K562 (cell line): ENCODE data around the gene PRM3. TPM values are rescaled to one million over a fixed set of nuclear protein-coding genes. Genes with fewer than 3 reads are reported as not detected.
A peak's percentile ranks its signal among the peaks of the same experiment; 100 is the strongest.

ENCODE experiments used
- C11orf30 ChIP-seq: fragments of 450-650 bp; IDR thresholded peaks from 2 replicates; pipeline ENCODE4 v1.6.1; 2016; ENCODE audit warnings: low read depth, mild to moderate bottlenecking
- CREB5 ChIP-seq: fragments of 250-450 bp; sonication (Bioruptor Pico); IDR thresholded peaks from 2 replicates; pipeline ENCODE4 v1.5.0; 2020; ENCODE audit warnings: mild to moderate bottlenecking
- CUX1 ChIP-seq: fragments of 200-800 bp; sonication (Bioruptor generic); IDR thresholded peaks from 2 replicates; pipeline ENCODE4 v1.6.1; 2016; ENCODE audit warnings: missing genetic modification characterization, missing compliant biosample characterization
- ETS1 ChIP-seq: conservative IDR thresholded peaks from 2 replicates; pipeline ENCODE4 v1.6.1; 2011; ENCODE audit warnings: low read depth, mild to moderate bottlenecking, low read length; ENCODE audit not compliant: control insufficient read depth
- FOXP1 ChIP-seq: sonication (generic); formaldehyde crosslinking; IDR thresholded peaks from 2 replicates; pipeline ENCODE4 v1.8.0; 2022; ENCODE audit warnings: mild to moderate bottlenecking, missing genetic modification reagents
- GABPB1 ChIP-seq: sonication (generic); formaldehyde crosslinking; IDR thresholded peaks from 2 replicates; pipeline ENCODE4 v1.8.0; 2022; ENCODE audit warnings: mild to moderate bottlenecking, missing genetic modification reagents
- KLF13 ChIP-seq: fragments of 450-650 bp; IDR thresholded peaks from 2 replicates; pipeline ENCODE4 v1.6.1; 2016; ENCODE audit warnings: missing genetic modification characterization, low read depth, mild to moderate bottlenecking, missing compliant biosample characterization, moderate library complexity, borderline replicate concordance
- MAFG ChIP-seq: fragments of 450-650 bp; conservative IDR thresholded peaks from 2 replicates; pipeline ENCODE4 v1.6.1; 2016; ENCODE audit warnings: missing genetic modification characterization, missing compliant biosample characterization
- MTF1 ChIP-seq: fragments of 250-450 bp; sonication (Bioruptor Pico); IDR thresholded peaks from 2 replicates; pipeline ENCODE4 v1.9.0; 2021; ENCODE audit warnings: moderate library complexity, mild to moderate bottlenecking, inconsistent platforms, borderline replicate concordance
- NR3C1 ChIP-seq: sonication (generic); formaldehyde crosslinking; IDR thresholded peaks from 2 replicates; pipeline ENCODE4 v1.8.1; 2022; ENCODE audit warnings: missing genetic modification reagents
- PHB2 ChIP-seq: fragments of 450-650 bp; IDR thresholded peaks from 2 replicates; pipeline ENCODE4 v1.6.1; 2017; ENCODE audit warnings: low read depth
- RBM39 ChIP-seq: fragments of 200-400 bp; formaldehyde crosslinking; optimal IDR thresholded peaks from 2 replicates; pipeline ENCODE3; 2018; ENCODE audit warnings: low read depth, low read length
- SIRT6 ChIP-seq: IDR thresholded peaks from one replicate; pipeline ENCODE4 v1.6.1; 2012; ENCODE audit warnings: low read depth, mild to moderate bottlenecking, control low read depth, inconsistent platforms, low read length, moderate library complexity
- SNRNP70 ChIP-seq: fragments of 200-400 bp; formaldehyde crosslinking; optimal IDR thresholded peaks from 2 replicates; pipeline ENCODE3; 2017; ENCODE audit warnings: low read depth, low read length
- TAF7 ChIP-seq: fragments of 450-650 bp; IDR thresholded peaks from 2 replicates; pipeline ENCODE4 v1.6.1; 2016; ENCODE audit warnings: missing genetic modification characterization, missing compliant biosample characterization
- UBTF ChIP-seq, 2 experiments: IDR thresholded peaks; 2 replicates each; pipeline ENCODE4 v1.6.1; 2012; ENCODE audit warnings: improper control_type of control experiment in 2 of 2, low read depth in 2 of 2, low read length in 2 of 2, borderline replicate concordance in 1 of 2
- ZNF212 ChIP-seq: fragments of 450-650 bp; formaldehyde crosslinking; IDR thresholded peaks from 2 replicates; pipeline ENCODE4 v1.4.0; 2020; ENCODE audit warnings: mild to moderate bottlenecking
- polyA plus RNA-seq, 8 experiments: library from polyadenylated mRNA; depleted of rRNA in 4 of 8; stranded (reverse) in 5 of 8; unstranded in 3 of 8; fragments of >200 nt; fragmentation: Nextera tagmentation in 2 of 8; fragmentation: Illumina TruSeq in 1 of 8; extraction: Ambion mirVana in 2 of 8; extraction: Trizol in 1 of 8; gene quantifications; 2 replicates each; pipeline versions ENCODE4 v1.2.1 to v1.2.3, GENCODE V29; 2011 to 2014; ENCODE audit warnings: inconsistent platforms in 1 of 8, missing spikeins in 1 of 8
- total RNA-seq, 7 experiments: library from RNA; depleted of rRNA in 6 of 7; stranded (reverse); fragments of >200 nt in 6 of 7; fragmentation: Illumina TruSeq in 2 of 7; extraction: Trizol in 2 of 7; gene quantifications; 2 replicates each; pipeline versions ENCODE4 v1.2.1 to v1.2.3, GENCODE V29; 2011 to 2021; ENCODE audit warnings: low replicate concordance in 1 of 7

PRM3 gene
- total and polyA plus RNA-seq, 9 of the 15 experiments (the other 6 are each of a cell fraction or from before 2014, with no cell fraction given): not detected

- peak; percentile 74; the same call in 1 of the 2 replicates for TF ChIP-seq CUX1
- no peak for TF ChIP-seq TAF7
- no peak for TF ChIP-seq SNRNP70
- peak; percentile 71 for TF ChIP-seq GABPB1
- no peak for TF ChIP-seq ZNF212
- peak; percentile 44 to 74; a peak in 2 of 4 replicates for TF ChIP-seq UBTF (IDR thresholded peaks at IDR 0.05; ENCODE audit: borderline replicate concordance in 1 of 2, low read depth in 2 of 2, low read length in 2 of 2)
- no peak for TF ChIP-seq SIRT6
- no peak for TF ChIP-seq MTF1 (CRISPR knock-in tag)
- peak; percentile 100 for TF ChIP-seq FOXP1 (CRISPR knock-in tag)
- no peak for TF ChIP-seq CREB5 (CRISPR knock-in tag)
- peak; percentile 50; the same call in 1 of the 2 replicates for TF ChIP-seq KLF13 (tag)
- TF ChIP-seq ETS1: peak; percentile 76
- TF ChIP-seq MAFG (tag): no peak
- TF ChIP-seq NR3C1 (CRISPR knock-in tag): peak; percentile 99
- TF ChIP-seq C11orf30: no peak
- TF ChIP-seq PHB2: no peak
- no peak for TF ChIP-seq RBM39
Measured at GRCh38 chr16:11254913-11255736, 18.3 kb downstream of the PRM3 start (continued).
